ENCODE measurements around the gene SGPP2. TPM values are rescaled to one million over a fixed set of nuclear protein-coding genes. Genes with fewer than 3 reads are reported as not detected.

Gene SGPP2
- polyA plus RNA-seq, 3 donors = not detected

DNA sequence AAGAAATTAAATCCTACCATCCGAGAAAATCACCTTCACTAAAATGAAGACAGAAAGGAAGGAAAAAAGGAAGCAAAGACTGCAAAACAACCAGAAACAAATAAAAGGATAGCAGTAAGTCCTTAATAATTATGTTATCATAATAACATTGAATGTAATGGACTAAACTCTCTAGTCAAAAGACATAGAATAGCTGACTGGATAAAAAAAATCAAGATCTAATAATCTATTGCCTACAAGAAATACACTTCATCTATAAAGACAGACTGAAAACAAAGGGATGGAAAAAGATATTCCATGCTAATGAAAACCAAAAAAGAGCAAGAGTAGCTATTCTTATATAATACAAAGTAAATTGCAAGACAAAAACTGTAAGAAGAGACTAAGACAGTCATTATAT lies 48.5 kb upstream of the SGPP2 start:
- H3K27me3 ChIP-seq (ENCODE audit: control insufficient read depth in 2 of 2, insufficient read depth in 2 of 2, low read length in 2 of 2) = no peaks in the 10 kb centered on the region
- TF ChIP-seq, protein P1, sequence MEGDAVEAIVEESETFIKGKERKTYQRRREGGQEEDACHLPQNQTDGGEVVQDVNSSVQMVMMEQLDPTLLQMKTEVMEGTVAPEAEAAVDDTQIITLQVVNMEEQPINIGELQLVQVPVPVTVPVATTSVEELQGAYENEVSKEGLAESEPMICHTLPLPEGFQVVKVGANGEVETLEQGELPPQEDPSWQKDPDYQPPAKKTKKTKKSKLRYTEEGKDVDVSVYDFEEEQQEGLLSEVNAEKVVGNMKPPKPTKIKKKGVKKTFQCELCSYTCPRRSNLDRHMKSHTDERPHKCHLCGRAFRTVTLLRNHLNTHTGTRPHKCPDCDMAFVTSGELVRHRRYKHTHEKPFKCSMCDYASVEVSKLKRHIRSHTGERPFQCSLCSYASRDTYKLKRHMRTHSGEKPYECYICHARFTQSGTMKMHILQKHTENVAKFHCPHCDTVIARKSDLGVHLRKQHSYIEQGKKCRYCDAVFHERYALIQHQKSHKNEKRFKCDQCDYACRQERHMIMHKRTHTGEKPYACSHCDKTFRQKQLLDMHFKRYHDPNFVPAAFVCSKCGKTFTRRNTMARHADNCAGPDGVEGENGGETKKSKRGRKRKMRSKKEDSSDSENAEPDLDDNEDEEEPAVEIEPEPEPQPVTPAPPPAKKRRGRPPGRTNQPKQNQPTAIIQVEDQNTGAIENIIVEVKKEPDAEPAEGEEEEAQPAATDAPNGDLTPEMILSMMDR (IDR thresholded peaks at IDR 0.05) = no peak
- H3K27ac ChIP-seq (ENCODE audit: low read depth in 1 of 2, low read length in 2 of 2) = no peak overlapping the region
- Mint-ChIP-seq H3K4me3 (no peak overlapping the region), H3K9me3 (peaks cover 1 to 11% (median 6%) of the 10 kb centered on the region in 7 donors), H3K27ac (no peak overlapping the region), H3K4me1 (no peaks in the 10 kb centered on the region), H3K36me3 (no peaks in the 10 kb centered on the region), H3K27me3 (ENCODE audit: low read depth in 3 of 3) (peaks cover 0 to 6% (median 5%) of the 10 kb centered on the region in 3 donors)
- intact Hi-C loops (cut with micrococcal nuclease) = no loop called here
- WGBS (ENCODE audit: insufficient coverage) = no CpG with 5 or more reads among the region's 1 CpG
- DNase-seq = no peak
- no peaks in the 10 kb centered on the region for H3K79me2 ChIP-seq (ENCODE audit: insufficient read depth, low read length)
- no peaks in the 10 kb centered on the region for H3K4me1 ChIP-seq (ENCODE audit: control insufficient read depth in 1 of 2, insufficient read depth in 2 of 2, low read length in 2 of 2)
- no peak overlapping the region for H3K9ac ChIP-seq (ENCODE audit: insufficient read depth, low read length, poor library complexity, severe bottlenecking)
- no peak overlapping the region for H3K4me3 ChIP-seq (replicated peaks in 1 of 3; ENCODE audit: low read depth in 2 of 3, low read length in 3 of 3)
- H3K4me2 ChIP-seq (replicated peaks; ENCODE audit: extremely low read depth, low read length, poor library complexity, severe bottlenecking) = no peak overlapping the region
- no peaks in the 10 kb centered on the region for H3K9me3 ChIP-seq (replicated peaks in 1 of 2; ENCODE audit: control insufficient read depth in 1 of 2, insufficient read depth in 1 of 2, low read length in 2 of 2)
- H3K36me3 ChIP-seq (replicated peaks in 1 of 2; ENCODE audit: control insufficient read depth in 1 of 2, insufficient read depth in 2 of 2, low read length in 2 of 2) = no peaks in the 10 kb centered on the region
- H4K20me1 ChIP-seq (ENCODE audit: insufficient read depth, low read length) = no peaks in the 10 kb centered on the region
- no peak overlapping the region for H2AFZ ChIP-seq (ENCODE audit: insufficient read depth, low read depth, low read length, poor library complexity, severe bottlenecking)

DNA sequence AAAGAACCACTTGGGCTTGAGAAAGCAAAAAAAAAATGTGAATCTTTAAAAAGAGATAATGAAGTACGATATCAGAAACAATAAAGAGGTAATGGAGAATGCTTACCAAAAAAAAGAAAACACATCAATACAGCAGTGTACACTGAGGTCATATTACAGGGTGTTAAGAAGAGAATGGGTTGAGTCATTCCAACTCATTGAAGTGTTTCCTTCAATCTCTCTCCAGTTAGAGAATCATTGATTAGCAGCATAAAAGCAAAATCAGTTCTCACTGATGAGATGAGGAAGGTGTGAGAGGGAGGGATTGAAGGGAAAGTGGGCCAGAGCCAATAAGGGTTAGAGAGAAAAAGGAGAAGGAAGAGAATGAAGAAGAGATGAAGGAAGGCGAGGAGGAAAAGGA lies 43.9 kb upstream of the SGPP2 start:
- Histone ChIP-seq H3K4me3 (replicated peaks in 1 of 3; ENCODE audit: low read depth in 2 of 3, low read length in 3 of 3) (no peak overlapping the region), H3K27me3 (ENCODE audit: control insufficient read depth in 2 of 2, insufficient read depth in 2 of 2, low read length in 2 of 2) (no peaks in the 10 kb centered on the region), H3K4me2 (replicated peaks; ENCODE audit: extremely low read depth, low read length, poor library complexity, severe bottlenecking) (no peak overlapping the region), H2AFZ (ENCODE audit: insufficient read depth, low read depth, low read length, poor library complexity, severe bottlenecking) (no peak overlapping the region), H3K36me3 (replicated peaks in 1 of 2; ENCODE audit: control insufficient read depth in 1 of 2, insufficient read depth in 2 of 2, low read length in 2 of 2) (no peaks in the 10 kb centered on the region), H3K79me2 (ENCODE audit: insufficient read depth, low read length) (no peaks in the 10 kb centered on the region), H3K9ac (ENCODE audit: insufficient read depth, low read length, poor library complexity, severe bottlenecking) (no peak overlapping the region), H3K4me1 (ENCODE audit: control insufficient read depth in 1 of 2, insufficient read depth in 2 of 2, low read length in 2 of 2) (no peaks in the 10 kb centered on the region), H3K9me3 (replicated peaks in 1 of 2; ENCODE audit: control insufficient read depth in 1 of 2, insufficient read depth in 1 of 2, low read length in 2 of 2) (no peaks in the 10 kb centered on the region), H3K27ac (ENCODE audit: low read depth in 1 of 2, low read length in 2 of 2) (no peak overlapping the region), H4K20me1 (ENCODE audit: insufficient read depth, low read length) (no peaks in the 10 kb centered on the region)
- peaks cover 0 to 5% (median 2%) of the 10 kb centered on the region in 3 donors for H3K27me3 Mint-ChIP-seq (ENCODE audit: low read depth in 3 of 3)
- no CpG with 5 or more reads among the region's 2 CpGs for WGBS (ENCODE audit: insufficient coverage)
- intact Hi-C loops (cut with micrococcal nuclease) = no loop called here
- no peak overlapping the region for H3K27ac Mint-ChIP-seq
- no peak overlapping the region for H3K4me3 Mint-ChIP-seq
- no peaks in the 10 kb centered on the region for H3K4me1 Mint-ChIP-seq
- H3K9me3 Mint-ChIP-seq = peaks cover 0 to 5% (median 3%) of the 10 kb centered on the region in 7 donors
- no peaks in the 10 kb centered on the region for H3K36me3 Mint-ChIP-seq
- TF ChIP-seq, protein P1 (IDR thresholded peaks at IDR 0.05) = no peak
- no peak for DNase-seq
